Measurements from ENCODE around the gene ANKDD1B.
"Not testable (repeated sequence)": the region's sequence is repeated elsewhere in the genome, so short reads cannot be mapped to it uniquely, and the experiment has no call there.

ANKDD1B gene

GRCh38 chr5:75611311-75612225 lies at the start of gene ANKDD1B:
TSS of gene ANKDD1B (plus strand) at chr5:75611453. CDS start at chr5:75611635, 182 bp downstream.
- DNase-seq: no peak

GRCh38 chr5:75565991-75566709 lies 45.1 kb upstream of the ANKDD1B start:
- not testable (repeated sequence) for DNase-seq

- no peak for DNase-seq
Observed at GRCh38 chr5:75566710-75567309, 44.4 kb upstream of the ANKDD1B start.

- no peak for DNase-seq
Observed at GRCh38 chr5:75567710-75568109, 43.5 kb upstream of the ANKDD1B start.

- no peak for DNase-seq
Observed at GRCh38 chr5:75568202-75568601, 43.1 kb upstream of the ANKDD1B start.

GRCh38 chr5:75571547-75571946 lies 39.7 kb upstream of the ANKDD1B start:
- DNase-seq: no peak

- no peak for DNase-seq
Observed at GRCh38 chr5:75574791-75575190, 36.5 kb upstream of the ANKDD1B start.

GRCh38 chr5:75578280-75578679 lies 33.0 kb upstream of the ANKDD1B start:
- not testable (repeated sequence) for DNase-seq

GRCh38 chr5:75584641-75585040 lies 26.6 kb upstream of the ANKDD1B start:
- no peak for DNase-seq

- DNase-seq: no peak
Observed at GRCh38 chr5:75588666-75589065, 22.6 kb upstream of the ANKDD1B start.

GRCh38 chr5:75600535-75600934 lies 10.7 kb upstream of the ANKDD1B start:
- no peak for DNase-seq

- DNase-seq: no peak
Observed at GRCh38 chr5:75601567-75601966, 9.7 kb upstream of the ANKDD1B start.

- DNase-seq: no peak
Observed at GRCh38 chr5:75601996-75602395, 9.3 kb upstream of the ANKDD1B start.

- DNase-seq: no peak
Observed at GRCh38 chr5:75603371-75603770, 7.9 kb upstream of the ANKDD1B start.

- DNase-seq: no peak
Observed at GRCh38 chr5:75603821-75604220, 7.4 kb upstream of the ANKDD1B start.

- not testable (repeated sequence) for DNase-seq
Observed at GRCh38 chr5:75607341-75607740, 3.9 kb upstream of the ANKDD1B start.

GRCh38 chr5:75608870-75609269 lies 2.4 kb upstream of the ANKDD1B start:
- DNase-seq: no peak

GRCh38 chr5:75610201-75610600 lies 1.1 kb upstream of the ANKDD1B start:
- DNase-seq: no peak

GRCh38 chr5:75610859-75611310 lies 368 bp upstream of the ANKDD1B start:
- DNase-seq: not testable (repeated sequence)

GRCh38 chr5:75612226-75612569 lies 945 bp downstream of the ANKDD1B start:
- no peak for DNase-seq

- no peak for DNase-seq
Observed at GRCh38 chr5:75612901-75613300, 1.6 kb downstream of the ANKDD1B start.

- no peak for DNase-seq
Observed at GRCh38 chr5:75614176-75614575, 2.9 kb downstream of the ANKDD1B start.

- DNase-seq: no peak
Observed at GRCh38 chr5:75616371-75616881, 5.2 kb downstream of the ANKDD1B start.
